Mucosa of stomach (tissue), 1 donor: ENCODE data around the gene TAF8.
A peak's percentile ranks its signal among the peaks of the same experiment; 100 is the strongest.

Experiments used
- H3K27me3 ChIP-seq: one replicate; pipeline ENCODE4 v1.7.0; 2013; ENCODE audit warnings: mild to moderate bottlenecking, low read length; ENCODE audit not compliant: control insufficient read depth, insufficient read depth
- H3K36me3 ChIP-seq: one replicate; pipeline ENCODE4 v1.7.0; 2013; ENCODE audit warnings: low read length; ENCODE audit not compliant: control insufficient read depth, insufficient read depth
- H3K4me1 ChIP-seq: one replicate; pipeline ENCODE4 v1.7.0; 2013; ENCODE audit warnings: mild to moderate bottlenecking, low read length; ENCODE audit not compliant: control insufficient read depth, insufficient read depth
- H3K4me3 ChIP-seq: one replicate; pipeline ENCODE4 v1.7.0; 2013; ENCODE audit warnings: low read length
- H3K9ac ChIP-seq: one replicate; pipeline ENCODE4 v1.7.0; 2013; ENCODE audit warnings: mild to moderate bottlenecking, low read length, moderate library complexity
- H3K9me3 ChIP-seq: one replicate; pipeline ENCODE4 v1.7.0; 2013; ENCODE audit warnings: mild to moderate bottlenecking, low read length, moderate library complexity; ENCODE audit not compliant: control insufficient read depth
- donor health status: Pancreatic carcinoma.

Gene TAF8

GRCh38 chr6:42075159-42075838 lies 25.0 kb downstream of the TAF8 start:
- Histone ChIP-seq H3K4me3 (no peak overlapping the region), H3K4me1 (no peaks in the 10 kb centered on the region), H3K36me3 (no peaks in the 10 kb centered on the region), H3K27me3 (no peaks in the 10 kb centered on the region), H3K9ac (no peak overlapping the region), H3K9me3 (no peaks in the 10 kb centered on the region)

DNA sequence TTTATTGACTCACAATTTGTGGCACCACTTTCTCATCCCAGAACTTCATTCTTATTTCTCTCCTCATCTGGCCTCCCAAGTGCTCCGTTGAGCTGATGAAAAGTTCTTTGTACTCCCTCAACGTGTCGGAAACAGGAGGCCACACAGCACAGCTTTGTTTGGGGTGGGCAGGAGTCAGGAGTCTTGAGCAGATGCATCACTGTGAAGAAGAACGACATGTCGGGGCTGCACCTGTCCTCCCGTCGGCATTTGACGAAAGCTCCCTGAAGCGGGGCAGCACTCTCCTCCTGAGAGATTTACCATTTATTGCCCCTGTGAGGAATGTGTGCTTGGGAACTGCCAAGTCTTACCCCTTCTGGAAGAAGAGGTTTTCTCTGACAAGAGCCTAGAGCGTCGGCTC lies 28.1 kb downstream of the TAF8 start:
- Histone ChIP-seq H3K4me1 (no peaks in the 10 kb centered on the region), H3K9me3 (no peaks in the 10 kb centered on the region), H3K9ac (no peak overlapping the region), H3K4me3 (no peak overlapping the region), H3K27me3 (no peaks in the 10 kb centered on the region), H3K36me3 (no peaks in the 10 kb centered on the region)

DNA sequence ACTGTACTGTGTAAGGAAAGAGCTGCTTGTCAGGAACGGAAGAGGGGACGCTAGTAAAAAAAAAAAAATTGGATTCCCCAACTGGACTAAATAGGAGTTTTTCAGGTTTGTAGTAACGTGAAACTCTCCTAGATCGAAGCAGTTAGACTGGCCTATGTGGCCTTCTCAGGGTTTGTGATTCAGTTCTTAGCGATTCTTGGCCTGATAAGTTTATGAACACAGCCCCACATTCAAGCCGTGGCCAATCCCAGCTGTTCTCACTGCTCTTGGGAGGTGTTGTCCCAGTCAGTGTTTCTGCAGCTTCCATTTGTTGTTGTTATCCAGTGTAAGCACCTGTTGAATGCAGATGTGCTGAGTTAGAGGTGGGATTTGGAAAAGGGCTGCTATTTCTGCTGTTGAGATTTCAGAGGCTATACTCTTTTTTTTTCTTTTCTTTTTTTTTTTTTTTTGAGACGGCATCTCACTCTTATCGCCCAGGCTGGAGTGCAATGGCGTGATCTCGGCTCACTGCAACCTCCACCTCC lies 29.7 kb downstream of the TAF8 start:
- Histone ChIP-seq H3K4me3 (no peak overlapping the region), H3K36me3 (no peaks in the 10 kb centered on the region), H3K9ac (no peak overlapping the region), H3K4me1 (no peaks in the 10 kb centered on the region), H3K9me3 (no peaks in the 10 kb centered on the region), H3K27me3 (no peaks in the 10 kb centered on the region)

DNA sequence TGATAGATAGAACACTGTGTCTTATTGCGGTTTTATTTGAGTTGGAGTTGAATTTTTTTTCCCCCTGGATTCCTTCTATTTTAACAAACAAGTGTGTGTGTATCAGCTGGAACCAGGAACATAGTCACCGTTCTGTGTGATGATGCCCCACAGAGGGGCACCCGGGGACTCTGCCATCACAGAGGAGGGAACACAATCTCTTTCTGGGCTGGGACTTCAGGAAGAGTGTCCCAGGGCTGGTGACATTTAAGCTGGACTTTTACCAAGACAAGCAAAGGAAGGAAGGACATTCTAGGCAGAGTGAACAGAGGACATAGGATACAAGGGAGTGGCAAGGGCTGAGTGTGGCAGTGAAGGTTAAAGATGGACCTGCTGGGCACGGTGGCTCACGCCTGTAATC lies 33.2 kb downstream of the TAF8 start:
- no peaks in the 10 kb centered on the region for H3K27me3 ChIP-seq
- no peak overlapping the region for H3K9ac ChIP-seq
- H3K4me1 ChIP-seq = peaks cover 7% of the 10 kb centered on the region
- no peak overlapping the region for H3K4me3 ChIP-seq
- H3K9me3 ChIP-seq = no peaks in the 10 kb centered on the region
- H3K36me3 ChIP-seq = no peaks in the 10 kb centered on the region

GRCh38 chr6:42084889-42085288 lies 34.6 kb downstream of the TAF8 start:
- Histone ChIP-seq H3K9me3 (no peaks in the 10 kb centered on the region), H3K9ac (no peak overlapping the region), H3K4me1 (peaks cover 7% of the 10 kb centered on the region), H3K36me3 (no peaks in the 10 kb centered on the region), H3K4me3 (no peak overlapping the region), H3K27me3 (no peaks in the 10 kb centered on the region)

- no peak overlapping the region for H3K9ac ChIP-seq
- H3K36me3 ChIP-seq = no peaks in the 10 kb centered on the region
- peaks cover 7% of the 10 kb centered on the region for H3K4me1 ChIP-seq
Observed at GRCh38 chr6:42086046-42087035, 36.0 kb downstream of the TAF8 start.

DNA sequence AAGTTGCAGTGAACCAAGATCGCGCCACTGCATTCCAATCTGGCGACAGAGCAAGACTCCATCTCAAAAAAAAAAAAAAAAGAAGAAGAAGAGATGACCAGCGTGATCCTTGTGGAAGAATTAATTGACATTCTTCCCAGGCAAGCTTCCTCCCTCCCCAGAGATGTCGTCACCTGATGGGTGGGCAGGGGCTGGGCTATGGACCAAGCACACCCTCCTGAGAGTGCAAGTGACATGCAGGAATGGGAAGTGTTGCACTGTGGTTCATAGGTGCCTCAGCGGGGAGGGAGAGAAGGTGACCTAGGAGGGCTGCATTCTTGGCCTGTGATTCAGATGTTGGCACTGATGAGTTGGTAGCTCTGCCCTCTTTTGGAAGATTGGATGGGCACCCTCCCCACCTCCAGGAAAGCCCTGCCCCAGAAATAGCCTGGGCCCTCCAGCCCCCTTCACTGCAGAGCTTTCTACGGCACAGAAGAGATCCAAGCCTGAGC lies 37.8 kb downstream of the TAF8 start:
- Histone ChIP-seq H3K9ac (no peak overlapping the region), H3K4me3 (no peak overlapping the region), H3K36me3 (no peaks in the 10 kb centered on the region), H3K4me1 (peaks cover 7% of the 10 kb centered on the region), H3K9me3 (no peaks in the 10 kb centered on the region), H3K27me3 (no peaks in the 10 kb centered on the region)

More at GRCh38 chr6:42086046-42087035, 36.0 kb downstream of the TAF8 start:
- H3K9me3 ChIP-seq = no peaks in the 10 kb centered on the region
- no peak overlapping the region for H3K4me3 ChIP-seq
- H3K27me3 ChIP-seq = no peaks in the 10 kb centered on the region

DNA sequence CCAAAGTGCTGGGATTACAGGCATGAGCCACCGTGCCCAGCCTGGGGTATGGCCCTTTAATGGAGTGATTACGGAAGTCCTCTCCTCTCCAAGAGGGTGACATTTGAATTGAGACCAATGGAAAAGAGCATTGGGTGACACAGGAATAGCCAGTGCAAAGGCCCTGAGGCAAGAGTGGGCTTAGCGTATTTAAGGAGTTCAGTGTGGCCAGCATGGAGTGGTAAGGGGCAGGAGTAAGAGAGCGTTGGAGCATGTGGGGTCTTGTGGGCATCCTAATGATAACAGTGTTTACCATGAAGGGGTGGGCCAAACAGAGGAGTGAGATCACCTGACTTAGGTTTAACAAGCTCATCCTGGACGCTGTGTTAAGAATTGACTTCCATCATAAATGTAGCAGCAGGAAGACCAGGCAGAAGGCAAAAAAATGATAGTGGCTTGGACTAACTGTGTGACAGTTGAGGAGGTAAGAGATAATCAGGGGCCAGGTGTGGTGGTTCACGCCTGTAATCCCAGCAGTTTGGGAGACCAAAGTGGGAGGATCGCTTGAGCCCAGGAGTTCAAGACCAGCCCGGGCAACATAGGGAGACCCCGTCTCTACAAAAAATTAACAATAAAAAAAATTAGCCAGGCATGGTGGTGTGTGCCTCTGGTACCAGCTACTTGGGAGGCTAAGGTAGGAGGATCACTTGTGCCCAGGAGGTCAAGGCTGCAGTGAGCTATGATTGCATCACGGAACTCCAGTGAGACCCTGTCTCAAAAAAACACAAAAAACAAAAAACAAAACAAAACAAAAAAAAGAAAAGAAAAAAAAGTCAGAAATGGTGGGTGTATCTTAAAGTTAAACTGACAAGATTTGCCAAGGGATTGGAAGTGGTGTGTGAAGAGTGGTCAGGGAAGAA lies 40.7 kb downstream of the TAF8 start:
- H3K4me3 ChIP-seq = no peak overlapping the region
- no peaks in the 10 kb centered on the region for H3K27me3 ChIP-seq
- no peaks in the 10 kb centered on the region for H3K9me3 ChIP-seq
- no peaks in the 10 kb centered on the region for H3K36me3 ChIP-seq
- peaks cover 18% of the 10 kb centered on the region for H3K4me1 ChIP-seq
- no peak overlapping the region for H3K9ac ChIP-seq

DNA sequence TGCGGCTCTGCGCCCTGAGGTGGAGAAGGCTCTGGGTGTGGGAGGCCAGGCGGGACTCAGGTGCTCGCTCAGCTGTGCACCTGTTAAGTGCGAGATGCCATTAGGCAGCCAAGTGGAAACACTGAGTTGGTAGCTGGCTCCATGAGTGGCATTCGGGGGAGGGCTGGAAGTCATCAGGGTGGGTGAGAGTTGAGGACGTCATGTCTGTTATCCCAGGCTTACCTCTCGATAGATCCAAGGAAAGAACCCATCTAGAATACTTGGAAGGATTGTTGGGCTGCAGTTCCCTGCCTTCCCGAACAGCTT lies 41.3 kb downstream of the TAF8 start:
- peaks cover 18% of the 10 kb centered on the region for H3K4me1 ChIP-seq
- no peak overlapping the region for H3K4me3 ChIP-seq
- H3K9me3 ChIP-seq = no peaks in the 10 kb centered on the region
- H3K27me3 ChIP-seq = no peaks in the 10 kb centered on the region
- H3K36me3 ChIP-seq = no peaks in the 10 kb centered on the region
- H3K9ac ChIP-seq = no peak overlapping the region

- Histone ChIP-seq H3K9ac (peak overlapping the region; percentile 20), H3K36me3 (no peaks in the 10 kb centered on the region), H3K4me3 (no peak overlapping the region), H3K4me1 (peaks cover 34% of the 10 kb centered on the region), H3K9me3 (no peaks in the 10 kb centered on the region), H3K27me3 (no peaks in the 10 kb centered on the region)
Observed at GRCh38 chr6:42093582-42094329, 43.4 kb downstream of the TAF8 start.

GRCh38 chr6:42095094-42095493 lies 44.8 kb downstream of the TAF8 start:
- Histone ChIP-seq H3K36me3 (no peaks in the 10 kb centered on the region), H3K9ac (no peak overlapping the region), H3K4me1 (peaks cover 48% of the 10 kb centered on the region), H3K27me3 (no peaks in the 10 kb centered on the region), H3K4me3 (no peak overlapping the region), H3K9me3 (no peaks in the 10 kb centered on the region)
